B cell (primary cell): Measurements from ENCODE around the gene HOXB7. TPM values are rescaled to one million over a fixed set of nuclear protein-coding genes. Genes with fewer than 3 reads are reported as not detected.

Experiments used
- ATAC-seq: fragments of 200-7000 bp; cut with Tn5 transposase; one replicate; pipeline ENCODE4 v1.10.0; 2021; ENCODE audit warnings: low read depth, mild to moderate bottlenecking, moderate number of reproducible peaks, moderate library complexity
- CTCF ChIA-PET: fragments of 350-600 bp; sonication (Branson Sonifier 250); formaldehyde crosslinking; loops from one replicate; lab custom pipeline; 2021; ENCODE audit warnings: antibody characterized with exemption, inconsistent platforms; lab: Charles Lee
- POLR2A ChIA-PET: fragments of 350-600 bp; sonication (Branson Sonifier 250); formaldehyde crosslinking; loops from one replicate; lab custom pipeline; 2021; ENCODE audit warnings: antibody characterized with exemption; lab: Charles Lee
- DNase-seq: peaks from one replicate; pipeline ENCODE4 v3.0.0; 2013
- H2AFZ ChIP-seq: 2 replicates; pipeline ENCODE4 v1.6.1; 2012; ENCODE audit warnings: mild to moderate bottlenecking, low read depth, low read length; ENCODE audit not compliant: insufficient read depth, poor library complexity, severe bottlenecking
- H3K27ac ChIP-seq, 2 donors: 1 replicate in 1 of 2; 2 replicates in 1 of 2; pipeline ENCODE4 v1.5.1; 2012 to 2013; ENCODE audit warnings: low read length in 2 of 2, mild to moderate bottlenecking in 2 of 2, moderate library complexity in 1 of 2
- H3K27me3 ChIP-seq, 4 experiments: fragments of 200-600 bp in 1 of 4; sonication (generic) in 1 of 4; replicated peaks in 1 of 4; 1 replicate in 2 of 4; 2 replicates in 2 of 4; pipeline versions ENCODE4 v1.6.1 to v1.7.0; 2013 to 2016; ENCODE audit warnings: low read length in 3 of 4, mild to moderate bottlenecking in 2 of 4, mixed read lengths in 1 of 4, moderate library complexity in 1 of 4; ENCODE audit not compliant: insufficient read depth in 4 of 4, control insufficient read depth in 3 of 4; ENCODE audit errors: control extremely low read depth in 1 of 4
- H3K36me3 ChIP-seq, 2 experiments: replicated peaks in 1 of 2; 1 replicate in 1 of 2; 2 replicates in 1 of 2; pipeline versions ENCODE4 v1.6.1 to v1.7.1; 2013; ENCODE audit warnings: low read length in 1 of 2; ENCODE audit not compliant: insufficient read depth in 2 of 2, control insufficient read depth in 1 of 2; ENCODE audit errors: control extremely low read depth in 1 of 2, extremely low read depth in 1 of 2
- H3K4me1 ChIP-seq, 2 donors: fragments of 200-600 bp in 1 of 2; sonication (generic) in 1 of 2; 1 replicate in 1 of 2; 2 replicates in 1 of 2; pipeline versions ENCODE4 v1.5.1 to v1.6.1; 2013 to 2017; ENCODE audit warnings: low read length in 2 of 2; ENCODE audit not compliant: control insufficient read depth in 2 of 2, insufficient read depth in 2 of 2
- H3K4me2 ChIP-seq: replicated peaks from 2 replicates; pipeline ENCODE3; 2012; ENCODE audit warnings: mild to moderate bottlenecking, low read depth, low read length; ENCODE audit not compliant: poor library complexity, severe bottlenecking
- H3K4me3 ChIP-seq, 5 experiments: fragments of 200-600 bp in 1 of 5; sonication (generic) in 1 of 5; 1 replicate in 3 of 5; 2 replicates in 2 of 5; pipeline versions ENCODE4 v1.5.1 to v1.7.0; 2011 to 2016; ENCODE audit warnings: low read length in 4 of 5, mild to moderate bottlenecking in 4 of 5, low read depth in 2 of 5, control low read depth in 1 of 5, moderate library complexity in 1 of 5; ENCODE audit not compliant: insufficient read depth in 1 of 5; ENCODE audit errors: control extremely low read depth in 1 of 5, extremely low read depth in 1 of 5
- H3K79me2 ChIP-seq: fragments of 200-600 bp; sonication (generic); one replicate; pipeline ENCODE4 v1.6.0; 2016; ENCODE audit warnings: low read length; ENCODE audit not compliant: control insufficient read depth, insufficient read depth
- H3K9ac ChIP-seq: fragments of 200-600 bp; sonication (generic); 2 replicates; pipeline ENCODE4 v1.6.1; 2017; ENCODE audit warnings: mild to moderate bottlenecking, low read length, moderate library complexity
- H3K9me3 ChIP-seq, 3 donors: one replicate each; pipeline versions ENCODE4 v1.6.1 to v1.7.1; 2013; ENCODE audit warnings: low read length in 2 of 3; ENCODE audit not compliant: control insufficient read depth in 2 of 3, insufficient read depth in 1 of 3; ENCODE audit errors: control extremely low read depth in 1 of 3
- H4K20me1 ChIP-seq: 2 replicates; pipeline ENCODE4 v1.6.0; 2012; ENCODE audit warnings: mild to moderate bottlenecking, low read length; ENCODE audit not compliant: insufficient read depth, control insufficient read depth, poor library complexity, severe bottlenecking
- H3K27ac Mint-ChIP-seq: one replicate; pipeline ENCODE4 v1.8.0; 2021; ENCODE audit warnings: mixed read lengths
- H3K27me3 Mint-ChIP-seq: one replicate; pipeline ENCODE4 v1.8.0; 2021; ENCODE audit warnings: mixed read lengths
- H3K4me1 Mint-ChIP-seq: one replicate; pipeline ENCODE4 v1.8.0; 2021; ENCODE audit warnings: mixed read lengths
- H3K4me3 Mint-ChIP-seq: one replicate; pipeline ENCODE4 v1.8.0; 2021; ENCODE audit warnings: mixed read lengths
- H3K9me3 Mint-ChIP-seq: one replicate; pipeline ENCODE4 v1.8.0; 2022; ENCODE audit warnings: mixed read lengths; ENCODE audit not compliant: insufficient read depth
- EZH2 ChIP-seq: IDR thresholded peaks from 2 replicates; pipeline ENCODE4 v1.6.1; 2012; ENCODE audit warnings: borderline replicate concordance, low read depth, mild to moderate bottlenecking, moderate library complexity, low read length; ENCODE audit not compliant: insufficient read depth, poor library complexity, severe bottlenecking
- WGBS: methylation state at CpG from one replicate; pipeline ENCODE4 v1.1.5; 2013; ENCODE audit warnings: missing lambda C conversion rate; ENCODE audit not compliant: insufficient coverage; 5-methylcytosine and 5-hydroxymethylcytosine counted together
- intact Hi-C: fragments of 100-400 bp; cut with micrococcal nuclease; formaldehyde crosslinking; loops from one replicate; pipeline ENCODE4 v1.10.0; 2022
- polyA plus RNA-seq: library from polyadenylated mRNA; depleted of rRNA; stranded (reverse); fragments of >200 nt; gene quantifications from 2 replicates; pipeline ENCODE4 v1.2.3, GENCODE V29; 2012
- total RNA-seq, 2 donors: library from RNA; stranded (reverse); fragments of 120-200 nt in 1 of 2; gene quantifications; 1 replicate in 1 of 2; 2 replicates in 1 of 2; pipeline versions ENCODE4 v1.2.3 to v1.2.4, GENCODE V29; 2013 to 2022
- TF ChIP-seq, protein P1 (sequence below): fragments of 200-600 bp; IDR thresholded peaks from one replicate; pipeline ENCODE4 v1.8.0; 2022; ENCODE audit warnings: antibody characterized with exemption, mild to moderate bottlenecking

Gene HOXB7
- total and polyA plus RNA-seq, 2 donors (not counting 1 experiment from before 2014, with no cell fraction given): 0.25 to 1.3 TPM

DNA sequence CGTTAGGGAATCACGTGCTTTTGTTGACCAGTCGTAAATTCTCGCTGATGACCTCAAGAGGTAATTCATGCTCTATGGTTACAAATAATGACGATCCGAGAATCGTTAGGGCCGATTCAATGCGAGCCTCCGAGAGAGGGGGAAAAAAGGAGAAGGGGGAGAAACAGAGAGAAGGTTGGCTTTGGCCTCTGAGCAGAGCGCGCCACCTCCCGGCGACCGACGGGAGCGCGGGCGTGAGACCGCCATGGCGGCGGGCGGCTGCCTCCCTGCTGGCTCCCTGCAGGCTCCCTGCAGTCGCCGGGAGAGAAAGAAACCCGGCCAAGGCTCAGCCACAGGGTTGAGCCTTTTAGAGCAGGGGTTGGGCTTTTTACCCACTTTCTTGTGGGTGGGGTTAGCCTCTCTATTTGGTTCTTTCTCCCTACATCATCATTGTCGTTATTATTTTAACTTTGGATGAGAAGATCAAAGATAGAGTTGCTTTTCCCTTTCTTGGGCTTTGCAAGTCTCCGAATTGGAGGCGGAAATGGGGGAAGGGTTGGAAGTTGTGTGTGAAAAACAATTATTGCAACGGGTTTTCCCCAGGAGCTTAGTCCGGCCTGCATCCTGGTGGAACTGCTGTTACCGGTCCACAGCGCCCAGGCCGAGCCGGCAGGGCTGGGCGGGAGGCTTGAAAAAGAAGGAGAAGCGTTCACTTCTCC lies 16.8 kb downstream of the HOXB7 start:
- Mint-ChIP-seq H3K4me1 (peaks cover 58% of the 10 kb centered on the region), H3K9me3 (no peaks in the 10 kb centered on the region), H3K27ac (no peak overlapping the region), H3K4me3 (peak overlapping the region; percentile 83), H3K27me3 (peaks cover 90% of the 10 kb centered on the region)
- Histone ChIP-seq H3K27me3 (peaks cover 0 to 99% (median 80%) of the 10 kb centered on the region in 4 experiments), H4K20me1 (peaks cover 8% of the 10 kb centered on the region), H3K4me3 (peak overlapping the region in 2 of 5 experiments; percentile 21 to 44), H2AFZ (peak overlapping the region; percentile 14), H3K27ac (no peak overlapping the region), H3K79me2 (no peaks in the 10 kb centered on the region), H3K36me3 (no peaks in the 10 kb centered on the region), H3K4me1 (peaks cover 61 to 70% of the 10 kb centered on the region in 2 donors), H3K9ac (peak overlapping the region; percentile 50), H3K9me3 (peaks cover 0 to 21% (median 0%) of the 10 kb centered on the region in 3 donors), H3K4me2 (peak overlapping the region; percentile 80)
- POLR2A ChIA-PET: no interaction called here
- peak; percentile 87 for DNase-seq
- 20% methylated on average over 31 of the region's 37 CpGs for WGBS
- intact Hi-C loops: loop anchor here (1.0 to 2.0 kb wide), 3 partner anchors 15 to 286 kb away; partner anchors contain the start of gene HOXB4
- CTCF ChIA-PET: interaction anchor here (1.0 to 5.6 kb wide), 17 partner anchors 15 to 500 kb away, joined by 3 to 68 read pairs (median 4); no protein-coding TSS in a partner anchor
- TF ChIP-seq, protein P1, sequence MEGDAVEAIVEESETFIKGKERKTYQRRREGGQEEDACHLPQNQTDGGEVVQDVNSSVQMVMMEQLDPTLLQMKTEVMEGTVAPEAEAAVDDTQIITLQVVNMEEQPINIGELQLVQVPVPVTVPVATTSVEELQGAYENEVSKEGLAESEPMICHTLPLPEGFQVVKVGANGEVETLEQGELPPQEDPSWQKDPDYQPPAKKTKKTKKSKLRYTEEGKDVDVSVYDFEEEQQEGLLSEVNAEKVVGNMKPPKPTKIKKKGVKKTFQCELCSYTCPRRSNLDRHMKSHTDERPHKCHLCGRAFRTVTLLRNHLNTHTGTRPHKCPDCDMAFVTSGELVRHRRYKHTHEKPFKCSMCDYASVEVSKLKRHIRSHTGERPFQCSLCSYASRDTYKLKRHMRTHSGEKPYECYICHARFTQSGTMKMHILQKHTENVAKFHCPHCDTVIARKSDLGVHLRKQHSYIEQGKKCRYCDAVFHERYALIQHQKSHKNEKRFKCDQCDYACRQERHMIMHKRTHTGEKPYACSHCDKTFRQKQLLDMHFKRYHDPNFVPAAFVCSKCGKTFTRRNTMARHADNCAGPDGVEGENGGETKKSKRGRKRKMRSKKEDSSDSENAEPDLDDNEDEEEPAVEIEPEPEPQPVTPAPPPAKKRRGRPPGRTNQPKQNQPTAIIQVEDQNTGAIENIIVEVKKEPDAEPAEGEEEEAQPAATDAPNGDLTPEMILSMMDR: peak; percentile 89
- no peak for TF ChIP-seq EZH2
- ATAC-seq: peak; percentile 68
